ENCODE data around the gene GABRG3. TPM values are rescaled to one million over a fixed set of nuclear protein-coding genes. Genes with fewer than 3 reads are reported as not detected.

The GABRG3 gene
- total RNA-seq, 4 donors from 2014 or later = 0.97 to 3.9 (median 3.6) TPM; not detected in 1

DNA sequence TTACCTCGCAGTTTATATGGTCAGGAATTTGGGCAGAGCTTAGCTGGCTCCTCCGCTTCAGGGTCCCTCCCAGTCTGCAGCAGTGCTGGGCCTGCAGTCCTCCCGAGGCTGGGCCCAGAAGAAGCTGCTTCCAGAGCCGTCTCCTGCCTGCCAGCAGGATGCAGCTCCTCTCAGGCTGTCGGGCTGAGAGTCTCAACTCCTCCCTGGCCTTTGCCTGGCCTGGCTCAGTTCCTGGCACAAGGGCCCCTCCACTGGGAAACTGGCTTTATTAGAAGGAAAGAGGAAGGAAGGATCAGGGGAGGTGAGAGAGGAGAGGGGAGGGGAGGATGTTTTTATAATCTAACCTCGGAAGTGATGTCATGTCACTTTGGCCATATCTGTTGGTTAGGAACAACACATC lies 72.8 kb downstream of the GABRG3 start:
- H3K27me3 ChIP-seq = no peaks in the 10 kb centered on the region
- no peaks in the 10 kb centered on the region for H3K9me3 ChIP-seq
- no peak for TF ChIP-seq EP300 (IDR thresholded peaks at IDR 0.05)
- TF ChIP-seq POLR2AphosphoS5 (IDR thresholded peaks at IDR 0.05) = no peak
- TF ChIP-seq POLR2A (IDR thresholded peaks at IDR 0.05) = no peak
- TF ChIP-seq, protein P1, sequence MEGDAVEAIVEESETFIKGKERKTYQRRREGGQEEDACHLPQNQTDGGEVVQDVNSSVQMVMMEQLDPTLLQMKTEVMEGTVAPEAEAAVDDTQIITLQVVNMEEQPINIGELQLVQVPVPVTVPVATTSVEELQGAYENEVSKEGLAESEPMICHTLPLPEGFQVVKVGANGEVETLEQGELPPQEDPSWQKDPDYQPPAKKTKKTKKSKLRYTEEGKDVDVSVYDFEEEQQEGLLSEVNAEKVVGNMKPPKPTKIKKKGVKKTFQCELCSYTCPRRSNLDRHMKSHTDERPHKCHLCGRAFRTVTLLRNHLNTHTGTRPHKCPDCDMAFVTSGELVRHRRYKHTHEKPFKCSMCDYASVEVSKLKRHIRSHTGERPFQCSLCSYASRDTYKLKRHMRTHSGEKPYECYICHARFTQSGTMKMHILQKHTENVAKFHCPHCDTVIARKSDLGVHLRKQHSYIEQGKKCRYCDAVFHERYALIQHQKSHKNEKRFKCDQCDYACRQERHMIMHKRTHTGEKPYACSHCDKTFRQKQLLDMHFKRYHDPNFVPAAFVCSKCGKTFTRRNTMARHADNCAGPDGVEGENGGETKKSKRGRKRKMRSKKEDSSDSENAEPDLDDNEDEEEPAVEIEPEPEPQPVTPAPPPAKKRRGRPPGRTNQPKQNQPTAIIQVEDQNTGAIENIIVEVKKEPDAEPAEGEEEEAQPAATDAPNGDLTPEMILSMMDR (IDR thresholded peaks at IDR 0.05) = no peak
- 77% methylated on average over 5 of the region's 6 CpGs for WGBS
- DNase-seq (ENCODE audit: low spot score in 2 of 2) = no peak
- no peak overlapping the region for H3K4me3 ChIP-seq
- no peaks in the 10 kb centered on the region for H3K4me1 ChIP-seq
- no peak overlapping the region for H3K27ac ChIP-seq
- H3K36me3 ChIP-seq = no peaks in the 10 kb centered on the region

- Histone ChIP-seq H3K4me1 (no peaks in the 10 kb centered on the region), H3K27me3 (no peaks in the 10 kb centered on the region), H3K4me3 (no peak overlapping the region), H3K36me3 (no peaks in the 10 kb centered on the region), H3K9me3 (no peaks in the 10 kb centered on the region), H3K27ac (no peak overlapping the region)
- WGBS = 93% methylated on average over 16 of the region's 16 CpGs
- DNase-seq (ENCODE audit: low spot score in 2 of 2) = no peak
- TF ChIP-seq, protein P1 (IDR thresholded peaks at IDR 0.05) = no peak
- TF ChIP-seq POLR2A (IDR thresholded peaks at IDR 0.05) (no peak), EP300 (IDR thresholded peaks at IDR 0.05) (no peak), POLR2AphosphoS5 (IDR thresholded peaks at IDR 0.05) (no peak)
Measured at GRCh38 chr15:27045796-27046195, 74.8 kb downstream of the GABRG3 start.

- 61% methylated on average over 3 of the region's 3 CpGs for WGBS
- H3K36me3 ChIP-seq = no peaks in the 10 kb centered on the region
- DNase-seq (ENCODE audit: low spot score in 2 of 2) = no peak
Measured at GRCh38 chr15:27046880-27047279, 75.9 kb downstream of the GABRG3 start.

GRCh38 chr15:27050163-27050562 lies 79.2 kb downstream of the GABRG3 start:
- Histone ChIP-seq H3K27me3 (no peaks in the 10 kb centered on the region), H3K36me3 (no peaks in the 10 kb centered on the region), H3K9me3 (no peaks in the 10 kb centered on the region), H3K27ac (no peak overlapping the region), H3K4me1 (no peaks in the 10 kb centered on the region), H3K4me3 (no peak overlapping the region)
- DNase-seq (ENCODE audit: low spot score in 2 of 2) = no peak
- WGBS = 24% methylated on average over 4 of the region's 4 CpGs
- TF ChIP-seq POLR2A (IDR thresholded peaks at IDR 0.05) (no peak), EP300 (IDR thresholded peaks at IDR 0.05) (no peak), POLR2AphosphoS5 (IDR thresholded peaks at IDR 0.05) (no peak)
- TF ChIP-seq, protein P1 (IDR thresholded peaks at IDR 0.05) = no peak

More at GRCh38 chr15:27046880-27047279, 75.9 kb downstream of the GABRG3 start:
- Histone ChIP-seq H3K9me3 (no peaks in the 10 kb centered on the region), H3K4me1 (no peaks in the 10 kb centered on the region), H3K27ac (no peak overlapping the region), H3K4me3 (no peak overlapping the region), H3K27me3 (no peaks in the 10 kb centered on the region)
- TF ChIP-seq POLR2AphosphoS5 (IDR thresholded peaks at IDR 0.05) = no peak
- no peak for TF ChIP-seq POLR2A (IDR thresholded peaks at IDR 0.05)
- TF ChIP-seq EP300 (IDR thresholded peaks at IDR 0.05) = no peak
- TF ChIP-seq, protein P1 (IDR thresholded peaks at IDR 0.05) = no peak

- H3K27ac ChIP-seq = no peak overlapping the region
- H3K4me1 ChIP-seq = no peaks in the 10 kb centered on the region
- no peaks in the 10 kb centered on the region for H3K9me3 ChIP-seq
- no peaks in the 10 kb centered on the region for H3K27me3 ChIP-seq
- H3K4me3 ChIP-seq = no peak overlapping the region
- WGBS = 69% methylated on average over 10 of the region's 10 CpGs
- no peaks in the 10 kb centered on the region for H3K36me3 ChIP-seq
- no peak for DNase-seq (ENCODE audit: low spot score in 2 of 2)
- TF ChIP-seq POLR2AphosphoS5 (IDR thresholded peaks at IDR 0.05) = no peak
- no peak for TF ChIP-seq POLR2A (IDR thresholded peaks at IDR 0.05)
Measured at GRCh38 chr15:27054426-27054825, 83.4 kb downstream of the GABRG3 start.
